GM21737 (cell line): ENCODE measurements around the gene INSRR.

Source experiments
- ATAC-seq: cut with Tn5 transposase; IDR thresholded peaks from one replicate; pipeline ENCODE4 v1.9.1; 2021; ENCODE audit warnings: mild to moderate bottlenecking, moderate library complexity; ENCODE audit not compliant: unreplicated experiment

Gene INSRR

GRCh38 chr1:156858959-156859522, at the start of gene INSRR:
INSRR (minus strand) TSS chr1:156859117; CDS start chr1:156858621, 496 bp downstream.
- ATAC-seq: no peak

- ATAC-seq: no peak
Observed at GRCh38 chr1:156908541-156908940, 49.6 kb upstream of the INSRR start.

GRCh38 chr1:156906206-156906906, 47.4 kb upstream of the INSRR start:
- no peak for ATAC-seq

- ATAC-seq: no peak
Observed at GRCh38 chr1:156905651-156906050, 46.7 kb upstream of the INSRR start.

- ATAC-seq: no peak
Observed at GRCh38 chr1:156905176-156905575, 46.3 kb upstream of the INSRR start.

- no peak for ATAC-seq
Observed at GRCh38 chr1:156904187-156904959, 45.5 kb upstream of the INSRR start.

GRCh38 chr1:156903328-156904091, 44.6 kb upstream of the INSRR start:
- ATAC-seq: no peak

- ATAC-seq: no peak
Observed at GRCh38 chr1:156901966-156902915, 43.3 kb upstream of the INSRR start.

GRCh38 chr1:156901590-156901900, 42.6 kb upstream of the INSRR start:
- no peak for ATAC-seq

GRCh38 chr1:156900896-156901589, 42.1 kb upstream of the INSRR start:
- no peak for ATAC-seq

- no peak for ATAC-seq
Observed at GRCh38 chr1:156899956-156900718, 41.2 kb upstream of the INSRR start.

- ATAC-seq: no peak
Observed at GRCh38 chr1:156898971-156899664, 40.2 kb upstream of the INSRR start.

- no peak for ATAC-seq
Observed at GRCh38 chr1:156898161-156898566, 39.2 kb upstream of the INSRR start.

GRCh38 chr1:156897078-156897825, 38.3 kb upstream of the INSRR start:
- no peak for ATAC-seq

GRCh38 chr1:156896490-156897033, 37.6 kb upstream of the INSRR start:
- no peak for ATAC-seq

GRCh38 chr1:156895927-156896326, 37.0 kb upstream of the INSRR start:
- ATAC-seq: no peak

GRCh38 chr1:156895455-156895812, 36.5 kb upstream of the INSRR start:
- no peak for ATAC-seq
